A549 (cell line): ENCODE results near the gene CLEC19A. TPM values are rescaled to one million over a fixed set of nuclear protein-coding genes. Genes with fewer than 3 reads are reported as not detected.

Source experiments
- ATAC-seq, 2 experiments: fragments of 200-7000 bp in 1 of 2; fragments of >200 bp in 1 of 2; cut with Nextera tagmentation in 1 of 2; cut with Tn5 transposase in 1 of 2; 3 replicates each; pipeline versions ENCODE4 v1.8.0 to v1.9.1; 2018 to 2020; ENCODE audit warnings: mild to moderate bottlenecking in 1 of 2, moderate library complexity in 1 of 2
- CTCF ChIA-PET: fragments of 300-600 bp; sonication (Branson Sonifier 250); formaldehyde crosslinking; extraction: SDS; loops from one replicate; lab custom pipeline; 2021; ENCODE audit warnings: antibody characterized with exemption, inconsistent platforms; lab: Yijun Ruan, JAX
- POLR2A ChIA-PET: fragments of 350-600 bp; formaldehyde crosslinking; extraction: SDS; loops from one replicate; lab custom pipeline; 2021; ENCODE audit warnings: antibody characterized with exemption, inconsistent platforms; lab: Yijun Ruan, JAX
- DNase-seq, 2 experiments: peaks; one replicate each; pipeline versions ENCODE4 v3.0.0 to v3.0.0-alpha.2; 2011 to 2016; ENCODE audit warnings: low read depth in 1 of 2, low spot score in 1 of 2
- FAIRE-seq: peaks from 2 replicates; lab custom pipeline; 2011; peaks lifted over from hg19 to GRCh38; lab: Jason Lieb, UNC
- H3K27ac ChIP-seq, 2 experiments: fragments of >200 bp; sonication (Bioruptor Twin); formaldehyde crosslinking; 3 replicates each; pipeline ENCODE4 v1.5.1; 2016 to 2017
- H3K4me1 ChIP-seq: fragments of >200 bp; sonication (Bioruptor Twin); formaldehyde crosslinking; 3 replicates; pipeline ENCODE4 v1.6.1; 2016
- H3K4me2 ChIP-seq: fragments of >200 bp; sonication (Bioruptor Twin); formaldehyde crosslinking; 3 replicates; pipeline ENCODE4 v1.6.1; 2016
- H3K4me3 ChIP-seq: fragments of >200 bp; sonication (Bioruptor Twin); formaldehyde crosslinking; 3 replicates; pipeline ENCODE4 v1.5.1; 2016
- H3K9me3 ChIP-seq: fragments of >200 bp; sonication (Bioruptor Twin); formaldehyde crosslinking; 3 replicates; pipeline ENCODE4 v1.6.1; 2016
- CBX8 ChIP-seq: fragments of 200-600 bp; sonication (generic); IDR thresholded peaks from 2 replicates; pipeline ENCODE4 v1.6.1; 2016
- EHF ChIP-seq: fragments of 250-450 bp; sonication (Bioruptor Pico); IDR thresholded peaks from 2 replicates; pipeline ENCODE4 v1.5.0; 2020; ENCODE audit warnings: mild to moderate bottlenecking
- EHMT2 ChIP-seq: fragments of 200-600 bp; sonication (generic); IDR thresholded peaks from 2 replicates; pipeline ENCODE4 v1.6.1; 2016; ENCODE audit warnings: antibody characterized with exemption, low read depth, mild to moderate bottlenecking, moderate library complexity
- FOXS1 ChIP-seq: fragments of 250-450 bp; sonication (Bioruptor Pico); IDR thresholded peaks from 2 replicates; pipeline ENCODE4 v1.5.0; 2020; ENCODE audit warnings: mild to moderate bottlenecking, moderate library complexity
- HDAC2 ChIP-seq: fragments of 200-600 bp; sonication (generic); IDR thresholded peaks from 2 replicates; pipeline ENCODE4 v1.6.1; 2016
- HEYL ChIP-seq: fragments of 250-450 bp; sonication (Bioruptor Pico); IDR thresholded peaks from 2 replicates; pipeline ENCODE4 v1.8.0; 2021; ENCODE audit warnings: mild to moderate bottlenecking, moderate library complexity
- HOXB13 ChIP-seq: fragments of 250-450 bp; sonication (Bioruptor Pico); IDR thresholded peaks from 2 replicates; pipeline ENCODE4 v1.5.0; 2020; ENCODE audit warnings: low read depth, mild to moderate bottlenecking, moderate library complexity
- MAFK ChIP-seq: fragments of 450-650 bp; IDR thresholded peaks from 2 replicates; pipeline ENCODE4 v1.6.1; 2014; ENCODE audit not compliant: partially characterized antibody
- MAZ ChIP-seq: fragments of 150-350 bp; IDR thresholded peaks from 2 replicates; pipeline ENCODE4 v1.6.1; 2014; ENCODE audit warnings: antibody characterized with exemption, low read depth, low read length, borderline replicate concordance
- NR3C1 ChIP-seq: fragments of >200 bp; sonication (Bioruptor Twin); formaldehyde crosslinking; IDR thresholded peaks from 3 replicates; pipeline ENCODE4 v1.6.1; 2017
- RARB ChIP-seq: fragments of 250-450 bp; sonication (Bioruptor Pico); IDR thresholded peaks from 2 replicates; pipeline ENCODE4 v1.8.0; 2021; ENCODE audit warnings: mild to moderate bottlenecking, moderate library complexity
- RFX5 ChIP-seq: fragments of 450-650 bp; IDR thresholded peaks from 2 replicates; pipeline ENCODE4 v1.7.1; 2014; ENCODE audit warnings: antibody characterized with exemption, mild to moderate bottlenecking, moderate library complexity
- RNF2 ChIP-seq: fragments of 200-600 bp; sonication (generic); IDR thresholded peaks from 2 replicates; pipeline ENCODE4 v1.6.1; 2016; ENCODE audit warnings: low read depth, mild to moderate bottlenecking, antibody characterized with exemption, moderate library complexity, borderline replicate concordance
- SREBF2 ChIP-seq: fragments of 450-650 bp; IDR thresholded peaks from 2 replicates; pipeline ENCODE4 v1.6.1; 2014; ENCODE audit warnings: mild to moderate bottlenecking, moderate library complexity
- ZC3H11A ChIP-seq: fragments of 450-650 bp; IDR thresholded peaks from 2 replicates; pipeline ENCODE4 v1.6.1; 2014; ENCODE audit warnings: antibody characterized with exemption, mild to moderate bottlenecking
- ZFP36 ChIP-seq: fragments of 450-650 bp; IDR thresholded peaks from 2 replicates; pipeline ENCODE4 v1.6.1; 2014; ENCODE audit warnings: borderline replicate concordance; ENCODE audit not compliant: partially characterized antibody
- WGBS: methylation state at CpG from one replicate; pipeline ENCODE4 v1.1.6; 2017; ENCODE audit errors: missing lambda C conversion rate; 5-methylcytosine and 5-hydroxymethylcytosine counted together
- polyA plus RNA-seq, 4 experiments: library from polyadenylated mRNA; depleted of rRNA in 3 of 4; stranded (reverse); fragments of >200 nt; fragmentation: RNase III in 1 of 4; extraction: RNeasy Plus Mini Kit Qiagen cat#74134 plus additional on column Dnase treatment in 1 of 4; gene quantifications; 2 replicates in 3 of 4; 3 replicates in 1 of 4; pipeline ENCODE4 v1.2.3, GENCODE V29; 2011 to 2017
- TF ChIP-seq, protein P1 (sequence below): IDR thresholded peaks from 2 replicates; pipeline ENCODE4 v1.6.1; 2012
- TF ChIP-seq, protein P2 (sequence below): fragments of 250-450 bp; sonication (Bioruptor Pico); IDR thresholded peaks from 2 replicates; pipeline ENCODE4 v1.5.0; 2020; ENCODE audit warnings: low read depth, mild to moderate bottlenecking, moderate library complexity
- TF ChIP-seq, protein P3 (sequence below): fragments of >200 bp; sonication (Bioruptor Twin); formaldehyde crosslinking; IDR thresholded peaks from 3 replicates; pipeline ENCODE4 v1.5.1; 2016

CLEC19A gene
- polyA plus RNA-seq, 2 of the 4 experiments (the other 2 are of a cell fraction) = 0.09 to 0.49 TPM

DNA sequence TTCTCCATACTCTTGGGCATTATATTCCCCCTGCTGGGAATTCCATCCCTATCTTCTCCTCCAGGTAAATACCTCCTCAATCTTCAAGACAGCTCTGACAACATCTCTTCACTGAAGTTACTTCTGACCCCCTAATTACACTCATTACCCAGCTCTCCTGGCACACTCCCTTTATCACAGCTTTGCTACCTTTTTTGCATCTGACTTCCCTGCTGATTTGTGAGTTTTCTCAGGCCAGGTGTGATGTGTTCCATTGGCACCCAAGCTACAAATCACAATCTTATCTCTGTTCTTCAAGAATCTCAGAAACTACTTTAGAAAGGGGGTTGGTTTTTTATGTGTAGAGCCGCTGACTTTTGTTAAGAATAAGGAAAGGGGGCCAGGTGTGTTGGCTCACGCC is 14.0 kb downstream of the CLEC19A start:
- Histone ChIP-seq H3K9me3 (no peaks in the 10 kb centered on the region), H3K4me1 (peaks cover under 1% of the 10 kb centered on the region; the same call in 2 of the 3 replicates), H3K4me3 (no peak overlapping the region), H3K4me2 (no peak overlapping the region), H3K27ac (no peak overlapping the region)
- no peak for TF ChIP-seq CBX8
- TF ChIP-seq ZC3H11A = no peak
- TF ChIP-seq MAFK = no peak
- TF ChIP-seq, protein P1, sequence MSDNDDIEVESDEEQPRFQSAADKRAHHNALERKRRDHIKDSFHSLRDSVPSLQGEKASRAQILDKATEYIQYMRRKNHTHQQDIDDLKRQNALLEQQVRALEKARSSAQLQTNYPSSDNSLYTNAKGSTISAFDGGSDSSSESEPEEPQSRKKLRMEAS = no peak
- no peak for TF ChIP-seq RARB (CRISPR knock-in tag)
- TF ChIP-seq ZFP36 = no peak
- TF ChIP-seq EHF (CRISPR knock-in tag) = no peak
- no peak for TF ChIP-seq HOXB13 (CRISPR knock-in tag)
- no peak for TF ChIP-seq FOXS1 (CRISPR knock-in tag)
- no peak for TF ChIP-seq SREBF2
- TF ChIP-seq HEYL (CRISPR knock-in tag) = no peak
- TF ChIP-seq NR3C1 = no peak
- TF ChIP-seq, protein P2, sequence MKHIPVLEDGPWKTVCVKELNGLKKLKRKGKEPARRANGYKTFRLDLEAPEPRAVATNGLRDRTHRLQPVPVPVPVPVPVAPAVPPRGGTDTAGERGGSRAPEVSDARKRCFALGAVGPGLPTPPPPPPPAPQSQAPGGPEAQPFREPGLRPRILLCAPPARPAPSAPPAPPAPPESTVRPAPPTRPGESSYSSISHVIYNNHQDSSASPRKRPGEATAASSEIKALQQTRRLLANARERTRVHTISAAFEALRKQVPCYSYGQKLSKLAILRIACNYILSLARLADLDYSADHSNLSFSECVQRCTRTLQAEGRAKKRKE (CRISPR knock-in tag) = no peak
- TF ChIP-seq RNF2 = no peak
- 79% methylated on average over 2 of the region's 2 CpGs for WGBS
- no peak for FAIRE-seq
- CTCF ChIA-PET = interaction anchor here (1.3 to 1.8 kb wide), 4 partner anchors 10 to 85 kb away, joined by 3 to 5 read pairs (median 4); no protein-coding TSS in a partner anchor
- no peak for ATAC-seq
- no peak for DNase-seq
- POLR2A ChIA-PET = no interaction called here

DNA sequence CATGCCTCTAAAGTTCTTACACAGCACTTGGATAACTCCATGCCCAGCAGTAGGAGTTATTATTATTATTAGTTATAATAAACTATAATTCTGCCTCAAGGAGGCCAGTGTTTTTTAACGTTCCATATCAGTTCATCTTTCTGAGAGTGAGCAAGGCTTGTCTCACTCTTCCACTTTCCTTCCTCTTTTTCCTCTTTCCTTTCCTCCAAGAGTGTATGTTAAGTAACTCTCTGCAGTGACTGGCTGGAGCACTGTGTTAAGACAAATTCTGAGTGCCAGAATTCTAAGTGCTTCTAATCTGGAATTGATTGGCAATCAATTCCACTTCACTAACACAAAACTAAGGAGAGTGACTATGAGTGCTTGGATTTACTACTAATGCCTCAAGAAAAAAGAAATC is 16.4 kb downstream of the CLEC19A start:
- no peak for TF ChIP-seq HDAC2
- no peak for TF ChIP-seq EHF (CRISPR knock-in tag)
- TF ChIP-seq MAZ = no peak
- TF ChIP-seq, protein P3, sequence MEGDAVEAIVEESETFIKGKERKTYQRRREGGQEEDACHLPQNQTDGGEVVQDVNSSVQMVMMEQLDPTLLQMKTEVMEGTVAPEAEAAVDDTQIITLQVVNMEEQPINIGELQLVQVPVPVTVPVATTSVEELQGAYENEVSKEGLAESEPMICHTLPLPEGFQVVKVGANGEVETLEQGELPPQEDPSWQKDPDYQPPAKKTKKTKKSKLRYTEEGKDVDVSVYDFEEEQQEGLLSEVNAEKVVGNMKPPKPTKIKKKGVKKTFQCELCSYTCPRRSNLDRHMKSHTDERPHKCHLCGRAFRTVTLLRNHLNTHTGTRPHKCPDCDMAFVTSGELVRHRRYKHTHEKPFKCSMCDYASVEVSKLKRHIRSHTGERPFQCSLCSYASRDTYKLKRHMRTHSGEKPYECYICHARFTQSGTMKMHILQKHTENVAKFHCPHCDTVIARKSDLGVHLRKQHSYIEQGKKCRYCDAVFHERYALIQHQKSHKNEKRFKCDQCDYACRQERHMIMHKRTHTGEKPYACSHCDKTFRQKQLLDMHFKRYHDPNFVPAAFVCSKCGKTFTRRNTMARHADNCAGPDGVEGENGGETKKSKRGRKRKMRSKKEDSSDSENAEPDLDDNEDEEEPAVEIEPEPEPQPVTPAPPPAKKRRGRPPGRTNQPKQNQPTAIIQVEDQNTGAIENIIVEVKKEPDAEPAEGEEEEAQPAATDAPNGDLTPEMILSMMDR = no peak
- no peak for FAIRE-seq
- 14% methylated on average over 1 of the region's 1 CpG for WGBS

DNA sequence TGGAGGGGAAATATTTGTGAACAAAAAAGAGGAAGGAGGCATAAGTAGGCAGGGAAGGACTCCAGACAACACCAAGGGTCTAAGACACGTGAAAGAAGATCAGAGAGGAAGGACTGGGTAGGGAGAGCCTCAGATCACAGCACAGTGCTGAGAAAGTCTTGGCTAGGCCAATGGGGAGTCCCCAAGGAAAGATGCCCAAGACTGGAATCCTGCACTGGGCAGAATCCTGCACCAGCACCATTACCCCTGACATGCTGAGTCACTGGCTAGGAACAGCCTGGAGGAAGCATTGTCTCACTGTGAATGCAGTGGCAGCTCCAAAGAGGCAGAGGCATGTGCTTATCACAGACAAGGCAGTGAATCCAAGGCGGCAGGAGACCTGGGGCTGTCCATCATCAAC is 19.2 kb downstream of the CLEC19A start:
- ATAC-seq (peak; percentile 88 to 89), FAIRE-seq (no peak), DNase-seq (peak; percentile 37 to 57)
- CTCF ChIA-PET = interaction anchor here (0.7 to 1.2 kb wide), 2 partner anchors 117 to 219 kb away, joined by 3 to 4 read pairs; no protein-coding TSS in a partner anchor
- peak overlapping the region; percentile 31 to 76 for H3K27ac ChIP-seq
- TF ChIP-seq RFX5 (no peak), FOXS1 (CRISPR knock-in tag) (no peak), MAFK (peak; percentile 66), EHMT2 (no peak)
- H3K4me2 ChIP-seq = peak overlapping the region; percentile 31; the same call in 1 of the 3 replicates
- no peak overlapping the region for H3K4me3 ChIP-seq
- 58% methylated on average over 2 of the region's 2 CpGs for WGBS
- H3K9me3 ChIP-seq = no peaks in the 10 kb centered on the region
- H3K4me1 ChIP-seq = peaks cover 9% of the 10 kb centered on the region
- POLR2A ChIA-PET = no interaction called here

More for the DNA sequence above, 16.4 kb downstream of the CLEC19A start:
- no peak overlapping the region for H3K4me2 ChIP-seq
- no peak for DNase-seq
- H3K4me3 ChIP-seq = no peak overlapping the region
- POLR2A ChIA-PET = no interaction called here
- H3K9me3 ChIP-seq = no peaks in the 10 kb centered on the region
- no peak for ATAC-seq
- CTCF ChIA-PET = interaction anchor here (1.1 kb wide), 1 partner anchor 501 kb away, joined by 3 read pairs; the partner anchor contains the start of gene ARL6IP1
- H3K4me1 ChIP-seq = peaks cover 9% of the 10 kb centered on the region
- no peak overlapping the region for H3K27ac ChIP-seq
